Fibroblast of peridontal ligament (primary cell): Measurements from ENCODE around the gene NUP205.

Source experiments
- DNase-seq: peaks from one replicate; pipeline ENCODE4 v3.0.0-alpha.2; 2010; ENCODE audit errors: extremely low read depth

The NUP205 gene, protein sequence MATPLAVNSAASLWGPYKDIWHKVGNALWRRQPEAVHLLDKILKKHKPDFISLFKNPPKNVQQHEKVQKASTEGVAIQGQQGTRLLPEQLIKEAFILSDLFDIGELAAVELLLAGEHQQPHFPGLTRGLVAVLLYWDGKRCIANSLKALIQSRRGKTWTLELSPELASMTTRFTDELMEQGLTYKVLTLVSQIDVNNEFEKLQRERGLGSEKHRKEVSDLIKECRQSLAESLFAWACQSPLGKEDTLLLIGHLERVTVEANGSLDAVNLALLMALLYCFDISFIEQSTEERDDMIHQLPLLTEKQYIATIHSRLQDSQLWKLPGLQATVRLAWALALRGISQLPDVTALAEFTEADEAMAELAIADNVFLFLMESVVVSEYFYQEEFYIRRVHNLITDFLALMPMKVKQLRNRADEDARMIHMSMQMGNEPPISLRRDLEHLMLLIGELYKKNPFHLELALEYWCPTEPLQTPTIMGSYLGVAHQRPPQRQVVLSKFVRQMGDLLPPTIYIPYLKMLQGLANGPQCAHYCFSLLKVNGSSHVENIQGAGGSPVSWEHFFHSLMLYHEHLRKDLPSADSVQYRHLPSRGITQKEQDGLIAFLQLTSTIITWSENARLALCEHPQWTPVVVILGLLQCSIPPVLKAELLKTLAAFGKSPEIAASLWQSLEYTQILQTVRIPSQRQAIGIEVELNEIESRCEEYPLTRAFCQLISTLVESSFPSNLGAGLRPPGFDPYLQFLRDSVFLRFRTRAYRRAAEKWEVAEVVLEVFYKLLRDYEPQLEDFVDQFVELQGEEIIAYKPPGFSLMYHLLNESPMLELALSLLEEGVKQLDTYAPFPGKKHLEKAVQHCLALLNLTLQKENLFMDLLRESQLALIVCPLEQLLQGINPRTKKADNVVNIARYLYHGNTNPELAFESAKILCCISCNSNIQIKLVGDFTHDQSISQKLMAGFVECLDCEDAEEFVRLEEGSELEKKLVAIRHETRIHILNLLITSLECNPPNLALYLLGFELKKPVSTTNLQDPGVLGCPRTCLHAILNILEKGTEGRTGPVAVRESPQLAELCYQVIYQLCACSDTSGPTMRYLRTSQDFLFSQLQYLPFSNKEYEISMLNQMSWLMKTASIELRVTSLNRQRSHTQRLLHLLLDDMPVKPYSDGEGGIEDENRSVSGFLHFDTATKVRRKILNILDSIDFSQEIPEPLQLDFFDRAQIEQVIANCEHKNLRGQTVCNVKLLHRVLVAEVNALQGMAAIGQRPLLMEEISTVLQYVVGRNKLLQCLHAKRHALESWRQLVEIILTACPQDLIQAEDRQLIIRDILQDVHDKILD (N-terminal part only)

DNA sequence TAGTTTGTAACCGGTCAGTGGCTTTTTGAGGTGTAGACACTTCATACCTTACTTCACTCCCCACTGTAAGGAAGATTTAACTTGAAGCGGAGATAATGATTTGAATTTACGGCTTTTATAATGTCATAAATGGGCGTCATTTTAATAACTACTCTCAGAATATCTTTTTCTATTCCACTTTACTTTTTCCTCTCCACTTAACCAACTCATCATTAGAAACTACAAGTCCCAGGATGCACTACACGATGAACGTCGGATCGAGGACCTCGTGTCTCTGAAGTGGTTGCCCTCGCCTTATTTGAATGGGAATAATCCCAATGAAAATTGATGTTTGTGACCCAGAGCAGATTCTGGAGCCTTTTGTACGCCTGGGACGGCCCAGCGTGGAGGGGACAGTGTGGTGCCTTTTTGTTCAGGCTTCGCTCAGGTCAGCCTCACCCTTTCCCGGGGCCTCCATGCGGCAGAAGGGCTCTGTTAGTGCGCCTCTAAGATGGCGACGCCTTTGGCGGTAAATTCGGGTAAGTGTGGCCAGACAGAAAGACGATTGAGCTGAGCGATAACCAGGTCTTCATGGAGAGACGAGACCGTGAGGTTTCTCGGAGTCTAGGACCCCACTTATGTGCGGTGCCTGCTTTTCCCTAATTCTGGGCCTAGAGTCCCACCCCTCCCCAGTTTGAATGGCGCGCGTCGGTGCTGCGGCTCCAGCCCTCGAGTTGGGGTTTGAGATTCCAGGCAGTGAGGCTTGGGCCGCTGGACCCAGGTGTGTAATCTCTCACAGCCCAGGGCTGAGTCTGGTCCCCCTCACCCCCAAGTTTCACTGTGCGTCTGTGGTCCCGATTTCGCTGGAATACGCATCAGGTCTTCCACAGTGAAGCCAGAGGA lies at the start of gene NUP205:
Gene NUP205 (plus strand): TSS at position 463 of the 882 bp plus-strand sequence. CDS start 28 bp downstream, at position 491.
- DNase-seq = peak; percentile 91

DNA sequence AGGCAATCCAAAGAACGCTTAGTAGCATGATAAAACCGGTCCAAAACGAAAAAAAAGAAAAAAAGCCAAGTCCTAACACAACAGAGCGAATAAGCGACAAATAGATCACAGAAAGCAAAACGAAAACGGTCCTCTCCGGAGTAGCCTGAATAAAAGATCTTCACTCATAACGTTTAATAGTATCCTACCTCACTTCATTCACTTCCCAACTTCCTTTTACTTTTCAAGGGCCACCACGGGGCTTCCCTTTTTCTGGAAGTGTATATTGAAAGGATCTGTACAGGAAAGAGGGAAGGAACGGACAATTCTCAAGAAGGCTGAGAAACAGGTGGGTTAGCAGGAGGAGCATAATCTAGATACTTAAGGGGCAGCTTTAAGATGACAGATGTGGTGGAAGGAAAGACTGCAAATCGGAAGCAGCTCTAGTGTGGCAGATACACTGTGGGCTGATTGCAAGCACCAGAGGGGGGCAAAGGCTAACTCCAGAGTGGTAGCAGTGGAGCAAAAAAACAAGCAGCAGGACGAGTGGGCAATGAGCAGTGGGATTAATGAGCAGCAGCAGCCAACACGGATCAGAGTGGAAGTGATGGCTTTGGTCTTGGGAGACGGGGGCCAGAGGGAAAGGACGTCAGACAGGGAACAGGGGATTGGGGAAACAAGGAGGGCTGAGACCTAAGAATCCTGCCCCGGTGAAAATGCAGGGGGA lies 48.7 kb upstream of the NUP205 start:
- peak; percentile 40 for DNase-seq

DNA sequence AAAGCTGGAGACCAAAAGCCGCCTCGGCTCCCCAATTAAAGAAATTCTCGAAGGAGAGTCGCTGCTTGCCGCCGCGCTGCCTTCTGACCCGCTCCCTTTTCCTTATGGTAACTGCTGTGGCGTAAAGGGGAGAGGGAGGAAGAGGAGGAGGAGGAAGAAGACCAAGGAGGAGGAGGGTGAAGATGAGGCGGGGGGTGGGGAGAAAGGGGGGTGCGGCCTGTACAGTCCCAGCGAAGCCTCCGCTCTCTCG lies 48.2 kb upstream of the NUP205 start:
- DNase-seq = no peak

GRCh38 chr7:135509839-135510591 lies 47.7 kb upstream of the NUP205 start, which contains the start of gene CNOT4:
Gene CNOT4 (minus strand): TSS chr7:135510102. CDS start chr7:135438331, 71,771 bp downstream.
- peak; percentile 91 for DNase-seq

DNA sequence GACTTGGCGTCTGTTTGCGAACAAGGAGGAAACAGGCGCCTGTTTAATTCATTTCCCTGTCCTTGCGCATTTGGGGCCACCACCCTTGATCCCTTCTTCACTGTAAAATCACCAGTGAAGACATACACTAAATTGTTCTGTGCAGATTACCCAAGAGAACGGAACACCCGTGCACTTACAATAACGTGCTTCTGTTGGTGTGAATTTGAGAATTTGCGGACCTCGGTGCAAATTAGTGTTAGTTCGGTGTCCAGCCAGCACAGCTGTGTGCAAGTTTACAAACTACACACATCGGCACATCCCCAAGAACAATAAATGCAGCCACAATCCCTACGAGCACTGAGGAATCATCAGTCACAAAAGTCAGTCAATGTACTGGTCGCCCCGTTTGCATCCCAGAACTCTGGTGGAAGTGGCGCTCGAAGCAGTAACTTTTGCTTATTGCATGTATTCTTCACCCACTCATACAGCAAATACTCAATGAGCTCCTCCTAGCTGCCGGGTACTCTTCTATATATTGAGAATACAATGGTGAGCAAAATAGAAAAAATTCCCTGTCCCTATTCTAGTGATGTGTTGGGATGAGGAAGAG lies 47.0 kb upstream of the NUP205 start:
- DNase-seq = peak; percentile 48

- peak; percentile 66 for DNase-seq
These were observed 45.4 kb upstream of the NUP205 start for GRCh38 chr7:135512135-135512887.

DNA sequence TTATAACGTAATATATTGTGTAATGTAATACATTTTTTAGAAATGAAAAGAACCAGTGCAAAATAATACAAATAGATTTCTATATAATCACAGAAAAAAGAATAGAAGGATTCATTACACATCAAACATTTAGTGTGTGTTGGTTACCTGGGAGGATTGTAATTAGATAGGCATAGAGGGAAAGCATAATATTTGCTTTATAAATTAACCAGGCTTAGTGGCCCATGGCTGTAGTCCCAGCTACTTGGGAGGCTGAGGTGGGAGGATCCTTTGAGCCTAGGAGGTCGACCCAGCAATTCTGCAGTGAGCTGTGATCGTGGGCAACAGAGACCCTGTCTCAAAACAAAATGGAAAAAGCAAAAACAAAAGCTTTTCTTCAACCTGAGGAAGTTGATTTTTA lies 42.9 kb upstream of the NUP205 start:
- DNase-seq = no peak

- DNase-seq = no peak
These were observed 40.7 kb upstream of the NUP205 start for GRCh38 chr7:135517060-135517459.

GRCh38 chr7:135518748-135519147 lies 39.0 kb upstream of the NUP205 start:
- no peak for DNase-seq

DNA sequence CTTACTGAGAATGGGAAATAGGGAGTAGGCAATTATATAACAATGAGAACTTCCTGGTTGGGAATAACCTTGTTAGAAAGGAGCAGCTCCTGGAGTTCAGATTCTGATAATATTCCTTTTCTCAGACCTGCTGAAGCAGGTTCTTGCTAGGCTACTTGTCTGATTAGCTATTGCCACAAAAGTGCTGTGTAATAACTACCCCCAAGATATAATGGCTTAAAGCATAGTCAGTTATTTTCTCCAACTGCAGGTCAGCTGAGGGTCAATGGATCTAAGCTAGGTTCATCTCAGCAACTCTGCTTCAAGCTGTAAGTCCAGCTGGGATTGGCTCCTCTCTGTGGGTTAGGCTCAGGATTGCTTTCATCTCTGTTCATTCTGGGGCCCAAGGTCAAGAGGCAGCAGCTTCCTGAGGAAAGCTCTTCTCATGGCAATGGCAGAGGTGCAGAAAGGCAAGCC lies 38.5 kb upstream of the NUP205 start:
- DNase-seq = no peak

DNA sequence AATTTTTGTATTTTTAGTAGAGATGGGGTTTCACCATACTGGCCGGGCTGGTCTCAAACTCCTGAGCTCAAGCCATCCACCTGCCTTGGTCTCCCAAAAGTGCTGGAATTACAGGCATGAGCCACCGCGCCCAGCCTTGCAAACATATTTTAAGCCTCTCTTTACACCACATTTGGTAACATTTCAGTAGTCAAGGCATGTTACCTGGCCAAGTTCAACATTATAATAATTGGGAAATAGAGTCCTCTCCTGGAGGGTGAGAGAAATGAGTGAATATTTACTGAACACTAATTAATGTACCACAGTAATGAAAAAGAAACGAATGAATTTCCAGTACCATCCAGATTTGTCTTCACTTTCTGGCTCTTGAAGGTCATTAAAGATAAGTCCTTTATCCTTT lies 37.8 kb upstream of the NUP205 start:
- DNase-seq = no peak

- no peak for DNase-seq
These were observed 35.2 kb upstream of the NUP205 start for GRCh38 chr7:135522509-135522908.

- DNase-seq = no peak
These were observed 34.6 kb upstream of the NUP205 start for GRCh38 chr7:135523146-135523545.

- no peak for DNase-seq
These were observed 32.3 kb upstream of the NUP205 start for GRCh38 chr7:135525426-135525825.

DNA sequence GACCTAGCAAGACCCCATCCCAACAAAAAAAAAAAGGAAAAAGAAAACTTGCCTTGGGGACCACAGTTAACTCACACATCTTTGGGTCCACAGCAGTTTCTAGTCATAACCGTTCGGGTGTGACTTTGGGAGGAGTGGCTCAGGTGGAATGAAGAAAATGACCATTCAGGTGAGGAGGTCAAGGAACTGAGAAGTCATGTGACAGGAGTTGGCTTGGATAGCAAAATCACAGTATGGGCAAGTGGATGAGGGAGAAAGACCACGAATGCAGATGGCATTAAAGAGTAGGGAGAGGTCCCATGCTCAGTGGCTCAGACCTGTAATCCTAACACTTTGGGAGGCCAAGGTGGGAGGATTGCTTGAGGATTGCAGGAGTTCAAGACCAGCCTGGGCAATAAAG lies 30.7 kb upstream of the NUP205 start:
- no peak for DNase-seq

DNA sequence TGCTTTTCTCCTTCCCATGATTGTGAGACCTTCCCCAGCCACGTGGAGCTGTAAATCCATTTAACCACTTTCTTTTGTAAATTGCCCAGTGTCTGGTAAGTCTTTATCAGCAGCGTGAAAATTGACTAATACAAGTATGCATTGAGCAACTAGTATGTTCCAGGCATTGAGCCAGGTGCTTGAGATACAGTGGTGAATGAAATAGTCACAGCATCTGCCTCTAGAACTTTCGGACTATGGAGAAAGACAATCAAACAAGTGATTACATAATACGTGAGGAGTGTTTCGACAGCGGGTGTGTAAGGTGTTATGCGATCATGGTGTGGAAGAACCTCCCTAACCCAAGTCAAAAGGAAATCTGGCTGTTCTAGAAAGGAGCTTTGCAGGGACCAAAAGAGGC lies 21.6 kb upstream of the NUP205 start:
- DNase-seq = peak; percentile 18

DNA sequence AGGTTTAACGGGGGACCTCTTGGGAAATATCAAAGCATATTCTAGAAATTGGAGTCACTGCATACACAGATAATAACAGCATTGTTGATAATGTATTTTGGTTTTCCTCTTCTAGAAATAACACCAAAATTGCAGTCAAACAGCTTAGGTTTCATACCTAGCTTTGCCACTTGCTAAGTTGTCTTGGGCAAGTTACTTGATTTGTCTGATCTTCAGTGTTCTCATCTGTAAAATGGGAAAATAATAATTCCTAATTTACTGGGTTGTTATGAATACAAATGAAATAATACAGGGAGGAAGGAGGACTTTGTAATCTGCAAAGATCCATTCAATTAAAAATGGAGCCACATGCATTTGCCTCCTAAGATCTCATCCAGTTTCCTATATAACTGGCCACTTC lies 20.3 kb upstream of the NUP205 start:
- no peak for DNase-seq

- DNase-seq = no peak
These were observed 19.8 kb upstream of the NUP205 start for GRCh38 chr7:135537905-135538304.
